GM10266 (cell line): Measurements from ENCODE around the gene MAGEH1.
"Not testable (repeated sequence)": the region's sequence is repeated elsewhere in the genome, so short reads cannot be mapped to it uniquely, and the experiment has no call there.

Experiments used
- DNase-seq: peaks from one replicate; pipeline ENCODE4 v3.0.0; 2012; ENCODE audit errors: extremely low spot score
- TF ChIP-seq, protein P1 (sequence below): IDR thresholded peaks from 2 replicates; pipeline ENCODE4 v1.5.1; 2012; ENCODE audit warnings: mild to moderate bottlenecking, low read depth; ENCODE audit not compliant: control insufficient read depth, insufficient read depth; ENCODE audit errors: missing control alignments

Gene MAGEH1, protein sequence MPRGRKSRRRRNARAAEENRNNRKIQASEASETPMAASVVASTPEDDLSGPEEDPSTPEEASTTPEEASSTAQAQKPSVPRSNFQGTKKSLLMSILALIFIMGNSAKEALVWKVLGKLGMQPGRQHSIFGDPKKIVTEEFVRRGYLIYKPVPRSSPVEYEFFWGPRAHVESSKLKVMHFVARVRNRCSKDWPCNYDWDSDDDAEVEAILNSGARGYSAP

DNA sequence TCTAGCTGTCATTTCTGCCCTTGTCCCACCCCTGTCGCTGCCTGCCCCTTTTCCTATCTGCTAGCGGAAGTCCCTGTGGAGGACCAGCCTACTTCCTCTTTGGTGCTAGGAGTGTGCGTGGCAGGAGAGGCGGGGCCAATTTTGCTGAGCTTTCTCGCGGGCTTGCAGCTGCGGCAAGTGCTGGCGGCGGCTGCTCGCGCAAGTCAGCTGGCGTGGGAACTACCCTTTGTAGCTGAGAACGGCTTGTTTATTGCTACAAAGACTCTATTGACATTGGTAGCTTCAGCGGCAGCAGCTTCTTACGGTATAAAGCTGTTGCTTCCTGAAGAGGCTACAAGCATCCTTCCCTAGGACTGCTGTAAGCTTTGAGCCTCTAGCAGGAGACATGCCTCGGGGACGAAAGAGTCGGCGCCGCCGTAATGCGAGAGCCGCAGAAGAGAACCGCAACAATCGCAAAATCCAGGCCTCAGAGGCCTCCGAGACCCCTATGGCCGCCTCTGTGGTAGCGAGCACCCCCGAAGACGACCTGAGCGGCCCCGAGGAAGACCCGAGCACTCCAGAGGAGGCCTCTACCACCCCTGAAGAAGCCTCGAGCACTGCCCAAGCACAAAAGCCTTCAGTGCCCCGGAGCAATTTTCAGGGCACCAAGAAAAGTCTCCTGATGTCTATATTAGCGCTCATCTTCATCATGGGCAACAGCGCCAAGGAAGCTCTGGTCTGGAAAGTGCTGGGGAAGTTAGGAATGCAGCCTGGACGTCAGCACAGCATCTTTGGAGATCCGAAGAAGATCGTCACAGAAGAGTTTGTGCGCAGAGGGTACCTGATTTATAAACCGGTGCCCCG is at the start of gene MAGEH1:
Gene MAGEH1 (plus strand): TSS at position 138 of the 843 bp plus-strand sequence. CDS start 248 bp downstream, at position 386.
- DNase-seq: peak; percentile 64
- TF ChIP-seq, protein P1, sequence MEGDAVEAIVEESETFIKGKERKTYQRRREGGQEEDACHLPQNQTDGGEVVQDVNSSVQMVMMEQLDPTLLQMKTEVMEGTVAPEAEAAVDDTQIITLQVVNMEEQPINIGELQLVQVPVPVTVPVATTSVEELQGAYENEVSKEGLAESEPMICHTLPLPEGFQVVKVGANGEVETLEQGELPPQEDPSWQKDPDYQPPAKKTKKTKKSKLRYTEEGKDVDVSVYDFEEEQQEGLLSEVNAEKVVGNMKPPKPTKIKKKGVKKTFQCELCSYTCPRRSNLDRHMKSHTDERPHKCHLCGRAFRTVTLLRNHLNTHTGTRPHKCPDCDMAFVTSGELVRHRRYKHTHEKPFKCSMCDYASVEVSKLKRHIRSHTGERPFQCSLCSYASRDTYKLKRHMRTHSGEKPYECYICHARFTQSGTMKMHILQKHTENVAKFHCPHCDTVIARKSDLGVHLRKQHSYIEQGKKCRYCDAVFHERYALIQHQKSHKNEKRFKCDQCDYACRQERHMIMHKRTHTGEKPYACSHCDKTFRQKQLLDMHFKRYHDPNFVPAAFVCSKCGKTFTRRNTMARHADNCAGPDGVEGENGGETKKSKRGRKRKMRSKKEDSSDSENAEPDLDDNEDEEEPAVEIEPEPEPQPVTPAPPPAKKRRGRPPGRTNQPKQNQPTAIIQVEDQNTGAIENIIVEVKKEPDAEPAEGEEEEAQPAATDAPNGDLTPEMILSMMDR: no peak

DNA sequence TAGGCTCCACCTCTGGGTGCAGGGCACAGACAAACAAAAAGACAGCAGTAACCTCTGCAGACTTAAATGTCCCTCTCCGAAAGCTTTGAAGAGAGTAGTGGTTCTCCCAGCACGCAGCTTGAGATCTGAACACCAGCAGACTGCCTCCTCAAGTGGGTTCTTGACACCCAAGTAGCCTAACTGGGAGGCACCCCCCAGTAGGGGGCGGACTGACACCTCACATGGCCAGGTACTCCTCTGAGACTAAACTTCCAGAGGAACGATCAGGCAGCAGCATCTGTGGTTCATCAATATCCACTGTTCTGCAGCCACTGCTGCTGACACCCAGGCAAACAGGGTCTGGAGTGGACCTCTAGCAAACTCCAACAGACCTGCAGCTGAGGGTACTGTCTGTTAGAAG is 24.8 kb upstream of the MAGEH1 start:
- not testable (repeated sequence) for DNase-seq
- TF ChIP-seq, protein P1: peak; percentile 17

DNA sequence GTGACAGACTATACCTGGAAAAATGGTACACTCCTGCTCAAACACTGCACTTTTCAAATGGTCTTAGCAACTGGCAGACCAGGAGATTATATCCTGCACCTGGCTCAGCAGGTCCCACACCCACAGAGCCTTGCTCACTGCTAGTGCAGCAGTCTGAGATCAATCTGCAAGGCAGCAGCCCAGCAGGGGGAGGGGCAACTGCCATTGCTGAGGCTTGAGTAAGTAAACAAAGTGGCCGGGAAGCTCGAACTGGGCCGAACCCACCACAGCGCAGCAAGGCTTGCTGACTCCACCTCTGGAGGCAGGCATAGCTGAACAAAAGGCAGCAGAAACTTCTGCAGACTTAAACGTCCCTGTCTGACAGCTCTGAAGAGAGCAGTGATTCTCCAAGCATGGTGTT is 8.5 kb upstream of the MAGEH1 start:
- not testable (repeated sequence) for DNase-seq

DNA sequence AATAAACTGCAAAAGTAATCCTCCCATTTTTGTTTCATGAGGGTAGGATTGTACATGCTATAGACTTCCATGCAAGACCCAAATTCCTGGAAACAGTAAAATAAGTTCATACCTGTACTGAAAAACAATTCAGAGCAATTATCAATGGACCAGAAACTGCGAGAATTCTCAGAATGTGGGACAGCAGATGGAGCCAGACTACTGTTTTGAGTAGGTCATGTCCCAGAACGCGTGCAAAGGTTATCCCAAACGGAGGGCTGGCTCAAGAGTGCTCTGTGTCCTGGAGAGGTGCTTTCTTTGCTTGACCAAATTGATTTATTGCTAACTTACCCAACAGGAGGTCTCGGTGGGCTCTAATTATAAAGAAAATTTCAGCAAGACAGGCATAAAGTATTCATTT is 1.7 kb upstream of the MAGEH1 start:
- TF ChIP-seq, protein P1: no peak
- no peak for DNase-seq

DNA sequence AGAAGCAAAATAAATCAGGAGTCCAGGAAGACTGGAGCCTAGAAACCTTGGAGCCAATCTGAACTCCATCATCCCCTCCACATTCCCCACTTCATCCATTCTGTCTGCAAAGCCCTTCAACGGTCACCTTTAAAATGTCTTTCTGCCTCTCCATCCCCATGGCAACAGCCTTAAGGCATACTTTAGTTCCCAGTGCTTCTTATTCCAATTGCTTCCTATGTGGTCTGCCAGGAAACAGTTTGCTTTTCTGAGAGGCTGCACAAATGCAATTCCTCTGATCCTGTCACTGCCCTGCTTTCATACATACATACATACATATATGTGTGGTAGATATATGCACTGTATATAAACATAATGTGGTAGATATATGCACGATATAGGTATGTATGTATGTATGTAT is 786 bp upstream of the MAGEH1 start:
- TF ChIP-seq, protein P1: no peak
- DNase-seq: no peak

DNA sequence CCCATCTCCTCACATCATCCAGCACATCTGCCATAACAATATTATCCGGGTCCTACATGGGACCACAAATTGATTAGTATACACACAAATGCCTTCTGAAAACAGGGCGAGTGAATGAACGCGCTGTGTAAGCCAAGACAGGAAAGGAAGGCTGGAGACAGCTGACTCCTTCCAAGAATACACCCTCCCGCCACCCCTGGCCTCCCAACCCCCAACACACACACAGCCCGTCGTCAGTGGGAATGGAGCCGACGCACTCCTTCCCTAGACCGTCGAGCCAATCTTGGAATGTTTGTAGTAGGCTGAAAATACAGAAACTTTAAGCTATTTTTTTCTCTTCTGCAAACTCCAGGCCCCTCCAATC is 319 bp upstream of the MAGEH1 start:
- TF ChIP-seq, protein P1: no peak

DNA sequence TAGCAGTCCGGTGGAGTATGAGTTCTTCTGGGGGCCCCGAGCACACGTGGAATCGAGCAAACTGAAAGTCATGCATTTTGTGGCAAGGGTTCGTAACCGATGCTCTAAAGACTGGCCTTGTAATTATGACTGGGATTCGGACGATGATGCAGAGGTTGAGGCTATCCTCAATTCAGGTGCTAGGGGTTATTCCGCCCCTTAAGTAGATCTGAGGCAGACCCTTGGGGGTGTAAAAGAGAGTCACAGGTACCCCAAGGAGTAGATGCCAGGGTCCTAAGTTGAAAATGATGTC is 852 bp downstream of the MAGEH1 start:
- TF ChIP-seq, protein P1: no peak
- DNase-seq: no peak

More for the DNA sequence above, 319 bp upstream of the MAGEH1 start:
- DNase-seq: no peak

DNA sequence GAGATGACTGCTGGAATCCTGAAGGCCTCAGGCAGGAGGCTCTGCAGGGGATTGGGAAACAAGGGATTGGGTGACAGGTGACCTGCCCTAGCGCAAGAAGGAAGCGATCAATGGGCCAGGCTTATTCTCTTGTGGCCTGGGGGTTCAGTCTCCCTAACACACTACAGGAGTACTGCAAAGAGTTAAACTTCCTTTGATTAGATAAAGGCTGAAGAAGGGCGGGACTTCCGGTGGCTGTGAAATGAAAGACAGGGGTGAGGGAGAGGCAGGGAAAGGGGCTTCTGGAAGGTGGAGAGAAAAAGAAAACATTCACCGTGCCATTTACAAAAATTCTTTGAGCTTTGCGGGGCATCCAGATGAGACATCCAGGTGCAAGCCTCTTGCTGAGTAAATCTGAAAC is 3.8 kb downstream of the MAGEH1 start:
- DNase-seq: not testable (repeated sequence)

DNA sequence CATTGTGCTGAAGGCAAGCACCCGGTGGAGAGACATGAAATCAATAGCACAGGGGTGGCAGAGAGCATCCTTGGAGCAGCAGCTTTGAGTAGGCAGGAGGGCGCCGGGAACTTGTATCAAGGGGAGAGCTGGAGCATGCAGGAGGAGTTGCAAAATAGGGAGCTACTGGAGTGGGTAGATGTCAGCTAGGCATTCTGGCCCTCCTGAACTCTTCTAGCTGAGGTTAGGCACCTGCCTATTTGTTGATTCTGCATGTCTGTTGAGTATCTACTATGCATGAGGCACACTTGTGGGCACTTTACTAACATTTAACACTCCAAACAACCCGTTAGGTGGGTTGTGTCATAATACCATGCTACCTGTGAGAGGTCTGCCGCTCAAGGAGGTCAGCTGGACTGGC is 7.5 kb downstream of the MAGEH1 start:
- DNase-seq: not testable (repeated sequence)

DNA sequence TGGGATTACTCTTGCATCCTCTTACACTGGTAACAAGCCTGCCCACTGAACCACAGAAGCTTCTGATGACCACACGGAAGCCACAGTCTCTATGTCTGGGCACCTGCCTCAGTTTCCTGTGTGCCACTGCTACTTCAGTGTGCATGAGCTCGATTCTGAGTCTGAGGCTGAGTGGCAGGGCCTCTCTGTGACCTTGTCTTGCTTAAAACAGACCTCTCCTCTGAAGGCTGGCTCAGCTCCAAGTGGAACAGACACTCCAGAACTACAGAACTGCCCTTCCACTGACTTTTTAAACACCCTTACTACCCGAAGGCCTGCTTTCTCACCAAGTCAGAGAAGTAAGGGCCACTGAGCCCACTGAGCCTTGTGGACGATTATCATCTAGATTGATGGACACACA is 8.0 kb downstream of the MAGEH1 start:
- DNase-seq: not testable (repeated sequence)

DNA sequence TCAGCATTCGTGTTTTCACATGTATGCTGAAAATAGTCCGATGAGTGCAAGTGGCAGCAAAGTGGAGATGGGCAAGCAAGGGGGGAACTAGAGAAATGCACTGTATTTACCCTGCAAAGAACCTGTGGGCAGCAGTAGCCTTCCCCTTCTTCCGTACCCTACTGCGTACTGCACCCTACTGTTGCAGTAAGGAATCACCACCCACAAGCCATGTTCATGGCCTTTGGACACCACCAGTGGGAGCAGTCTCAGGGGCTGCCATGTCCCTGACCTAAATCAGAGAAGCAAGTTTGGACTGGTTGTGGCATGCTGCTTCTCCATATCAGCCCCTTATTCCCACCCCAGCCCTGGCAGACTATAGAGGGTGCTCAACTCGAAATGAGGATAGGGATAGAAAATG is 12.1 kb downstream of the MAGEH1 start:
- not testable (repeated sequence) for DNase-seq

DNA sequence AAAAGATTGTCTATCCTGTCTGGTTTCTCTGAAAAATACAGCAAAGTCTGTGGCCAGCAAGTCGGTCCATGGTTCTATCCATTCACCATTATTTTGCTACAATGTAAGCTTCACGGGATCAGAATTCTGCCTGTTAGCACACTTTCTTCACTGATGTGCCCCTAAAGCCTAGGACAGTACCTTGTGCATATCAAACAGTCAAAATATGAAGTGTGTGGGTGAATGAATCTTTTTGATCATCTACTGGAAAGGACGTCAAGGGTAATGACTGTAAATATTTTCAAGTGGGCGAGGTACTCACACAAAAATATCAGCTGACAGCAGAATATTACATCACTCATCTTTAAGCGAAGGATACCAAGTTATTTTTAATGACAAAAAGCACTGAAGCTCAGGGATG is 13.2 kb downstream of the MAGEH1 start:
- not testable (repeated sequence) for DNase-seq

DNA sequence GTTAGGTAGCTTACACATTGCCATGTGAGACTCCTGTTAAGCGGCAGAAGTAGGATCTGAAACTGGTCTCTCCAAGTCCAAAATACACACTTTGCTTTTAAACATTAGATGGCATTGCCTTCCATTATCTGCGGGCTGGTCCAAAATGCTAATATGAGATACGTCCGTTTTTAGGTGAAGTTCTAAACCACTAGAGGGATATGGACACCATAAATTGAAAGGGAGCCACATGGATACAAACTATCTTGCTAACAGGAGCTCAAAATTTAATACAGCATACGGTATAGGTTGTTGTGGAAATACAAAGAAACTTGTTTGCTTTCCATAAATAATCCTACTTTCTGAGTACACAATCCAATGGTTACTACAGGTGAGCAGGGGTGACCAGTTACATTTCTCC is 13.9 kb downstream of the MAGEH1 start:
- DNase-seq: not testable (repeated sequence)
